Glomerular visceral epithelial cell (primary cell): ENCODE data around the gene TXNDC9.
"Not testable (repeated sequence)": the region's sequence is repeated elsewhere in the genome, so short reads cannot be mapped to it uniquely, and the experiment has no call there.

ENCODE experiments used
- DNase-seq: peaks from one replicate; pipeline ENCODE4 v3.0.0-alpha.2; 2016; ENCODE audit errors: extremely low spot score

TXNDC9 gene, protein sequence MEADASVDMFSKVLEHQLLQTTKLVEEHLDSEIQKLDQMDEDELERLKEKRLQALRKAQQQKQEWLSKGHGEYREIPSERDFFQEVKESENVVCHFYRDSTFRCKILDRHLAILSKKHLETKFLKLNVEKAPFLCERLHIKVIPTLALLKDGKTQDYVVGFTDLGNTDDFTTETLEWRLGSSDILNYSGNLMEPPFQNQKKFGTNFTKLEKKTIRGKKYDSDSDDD

DNA sequence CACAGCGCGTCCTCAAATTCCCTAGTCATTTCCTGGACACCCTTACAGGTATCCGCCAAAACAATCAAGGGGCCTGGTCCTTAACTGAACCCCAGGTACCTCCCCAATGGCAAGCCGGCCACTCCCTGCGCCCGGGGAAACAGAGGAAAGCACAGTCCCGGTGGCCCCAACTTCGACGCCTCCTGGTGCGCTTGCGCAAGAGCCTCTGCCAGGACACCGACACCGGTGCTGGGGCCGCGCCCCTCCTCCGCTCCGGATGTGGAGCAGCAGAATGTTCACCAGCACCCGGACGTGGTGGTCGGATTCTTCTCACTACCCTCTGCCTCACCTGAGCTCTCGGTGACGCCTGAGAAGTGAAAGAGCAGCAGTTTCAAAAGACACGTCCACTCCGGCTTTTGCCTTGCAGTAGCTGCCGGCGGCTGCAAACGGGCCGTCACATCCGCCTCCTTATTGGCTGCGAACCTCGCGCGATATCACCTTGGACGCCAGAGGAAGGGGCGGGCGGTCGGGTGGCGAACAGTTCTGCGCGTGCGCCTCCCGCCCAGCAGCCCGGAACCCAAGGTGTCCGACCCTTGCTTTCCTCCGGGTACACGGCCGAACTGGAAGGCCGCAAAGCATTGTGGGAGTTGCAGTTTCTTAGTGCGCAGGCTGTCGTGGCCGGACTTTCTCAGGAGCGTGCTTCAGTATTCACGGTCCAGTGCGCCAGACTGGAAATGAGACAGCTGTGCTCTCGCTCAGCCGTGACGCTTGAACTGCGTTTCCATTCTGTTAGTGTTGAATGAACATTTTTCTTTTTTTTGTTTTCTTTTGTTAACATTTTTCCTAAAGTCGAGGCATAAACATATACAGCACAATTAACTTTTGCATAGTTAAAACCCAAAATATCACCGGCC, at the start of gene TXNDC9:
Gene TXNDC9 (minus strand): TSS at position 423 of the 893 bp plus-strand sequence. CDS start 3,123 bp downstream, outside the sequence.
- peak; percentile 100 for DNase-seq

DNA sequence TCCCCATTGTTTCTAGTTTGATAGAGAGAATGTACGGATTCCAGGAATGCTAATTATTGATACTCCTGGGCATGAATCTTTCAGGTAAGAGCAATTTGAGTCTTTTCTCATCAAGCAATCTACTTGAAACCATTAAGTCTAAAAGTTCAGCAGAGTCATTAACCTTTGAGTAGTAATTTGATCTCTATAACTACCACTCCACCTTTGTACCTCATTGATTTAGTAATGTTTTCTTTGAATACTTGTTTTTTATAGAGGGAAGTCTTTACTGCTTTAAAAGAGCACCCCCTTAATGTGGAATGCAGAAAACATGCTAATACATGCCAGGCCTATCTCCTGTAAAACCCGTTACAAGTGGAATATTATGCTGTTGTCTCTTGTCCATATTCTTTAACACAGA, 46.0 kb upstream of the TXNDC9 start:
- DNase-seq, result no peak

DNA sequence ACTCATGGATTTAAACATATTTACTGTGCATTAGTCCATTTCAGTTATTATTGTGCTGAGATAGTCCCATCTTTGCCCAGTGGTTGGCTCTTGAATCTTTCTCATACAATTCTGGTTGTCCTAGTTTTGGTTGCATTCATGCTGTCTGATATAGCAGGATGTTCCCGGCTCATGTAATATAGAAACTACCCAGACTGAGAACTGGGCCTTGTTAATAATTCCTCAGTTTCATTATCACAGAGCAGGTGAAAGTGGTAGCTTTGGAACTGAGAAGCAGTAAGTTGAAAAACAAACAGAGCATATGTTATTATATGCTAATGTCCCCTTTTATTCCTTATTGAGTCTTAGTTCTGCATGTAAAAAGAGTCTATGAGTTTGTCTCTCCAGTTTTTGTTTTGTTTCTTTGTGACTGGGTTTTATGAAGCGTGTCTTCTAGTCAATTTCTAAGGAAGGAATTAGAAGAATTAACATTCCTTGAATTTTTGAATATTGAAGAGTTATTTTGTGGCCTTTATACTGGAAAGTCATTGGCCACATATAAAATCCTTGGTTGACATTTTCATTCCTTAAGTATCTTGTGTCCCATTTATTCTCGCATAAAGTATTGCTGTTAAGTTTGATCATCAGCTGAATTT, 44.4 kb upstream of the TXNDC9 start:
- no peak for DNase-seq

DNA sequence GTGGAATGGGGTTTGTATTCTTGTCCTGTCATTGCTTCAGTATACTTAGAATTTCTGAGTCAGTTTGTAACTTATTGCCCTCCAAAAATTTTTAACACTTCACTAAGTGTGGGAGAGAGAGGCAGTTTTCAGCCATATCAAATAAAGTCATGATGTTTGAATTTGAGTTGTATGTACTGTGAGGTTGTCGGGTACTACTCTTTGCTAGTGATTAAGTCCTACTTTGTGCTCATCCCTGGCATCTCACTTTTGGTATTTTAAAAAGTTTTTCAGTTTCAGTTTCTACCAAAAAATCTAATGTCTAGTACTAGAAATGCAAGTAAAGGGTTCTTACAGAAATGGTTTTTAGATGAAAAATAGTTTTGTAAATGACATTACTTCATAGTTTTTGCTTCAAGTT, 41.7 kb upstream of the TXNDC9 start:
- DNase-seq, result no peak

DNA sequence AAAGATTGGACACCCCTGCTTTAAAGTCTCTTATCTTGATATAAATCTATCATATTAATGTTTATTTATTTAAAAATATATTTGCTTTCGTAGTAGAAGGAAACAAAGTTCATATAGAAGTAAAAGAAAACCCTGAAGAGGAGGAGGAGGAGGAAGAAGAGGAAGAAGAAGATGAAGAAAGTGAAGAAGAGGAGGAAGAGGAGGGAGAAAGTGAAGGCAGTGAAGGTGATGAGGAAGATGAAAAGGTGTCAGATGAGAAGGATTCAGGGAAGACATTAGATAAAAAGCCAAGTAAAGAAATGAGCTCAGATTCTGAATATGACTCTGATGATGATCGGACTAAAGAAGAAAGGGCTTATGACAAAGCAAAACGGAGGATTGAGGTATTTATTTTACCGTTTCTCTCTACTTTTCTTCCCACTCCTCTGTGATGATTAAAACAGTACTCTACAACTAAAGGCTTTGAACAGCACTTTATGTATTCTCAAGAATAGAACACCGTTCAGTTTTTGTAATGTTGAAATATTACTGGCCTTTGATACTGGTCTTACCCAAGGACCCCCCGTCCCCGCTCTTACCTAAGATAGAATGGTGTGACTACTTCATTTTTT, 40.2 kb upstream of the TXNDC9 start:
- DNase-seq, result no peak

DNA sequence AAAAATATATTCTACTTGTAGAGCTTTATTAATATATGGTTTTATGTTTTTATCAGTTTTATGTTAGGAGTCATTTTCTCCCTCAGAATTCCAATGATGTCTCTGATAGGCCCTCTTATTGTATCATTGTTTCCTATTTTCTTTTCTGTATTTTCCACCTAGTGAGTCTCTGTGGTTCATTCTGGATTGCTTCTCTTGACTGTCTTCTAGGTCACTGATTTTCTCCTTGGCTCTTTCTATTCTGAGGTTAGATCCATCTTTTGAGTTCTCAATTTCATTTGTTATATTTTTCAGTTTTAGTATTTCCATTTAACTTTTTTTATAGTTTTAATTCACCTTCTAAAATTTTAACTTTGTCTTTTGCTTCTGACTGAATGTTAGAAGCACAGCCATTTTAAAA, 38.6 kb upstream of the TXNDC9 start:
- DNase-seq, result no peak

DNA sequence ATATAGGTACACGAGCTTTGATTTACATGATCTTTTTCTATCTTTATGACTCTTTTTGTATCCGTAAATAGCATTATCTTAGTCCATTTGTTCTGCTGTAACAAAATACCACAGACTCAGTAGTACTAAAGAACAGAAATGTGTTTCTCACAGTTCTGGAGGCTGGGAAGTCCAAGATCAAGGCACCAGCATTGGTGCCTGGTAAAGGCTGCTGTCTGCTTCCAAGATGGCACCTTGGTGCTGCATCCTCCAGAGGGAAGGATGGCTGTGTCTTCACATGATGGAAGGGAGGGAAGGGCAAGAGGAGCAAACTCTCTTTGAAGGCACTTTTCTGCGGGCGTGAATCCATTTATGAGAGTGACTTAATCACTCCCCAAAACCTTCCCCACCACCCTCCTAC, 37.0 kb upstream of the TXNDC9 start:
- no peak for DNase-seq

DNA sequence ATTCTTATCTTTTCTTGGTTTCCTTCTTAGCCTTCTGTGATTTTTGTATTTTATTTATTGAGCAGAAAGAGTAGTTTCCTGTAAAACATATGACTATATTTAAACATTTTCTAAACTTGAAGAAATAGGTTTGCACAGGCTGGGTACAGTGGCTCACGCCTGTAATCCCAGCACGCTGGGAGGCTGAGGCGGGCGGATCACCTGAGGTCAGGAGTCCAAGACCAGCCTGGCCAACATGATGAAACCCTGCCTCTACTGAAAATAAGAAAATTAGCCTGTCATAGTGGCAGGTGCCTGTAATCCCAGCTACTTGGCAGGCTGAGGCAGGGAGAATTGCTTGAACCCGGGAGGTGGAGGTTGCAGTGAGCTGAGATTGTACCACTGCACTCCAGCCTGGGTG, 32.7 kb upstream of the TXNDC9 start:
- not testable (repeated sequence) for DNase-seq

DNA sequence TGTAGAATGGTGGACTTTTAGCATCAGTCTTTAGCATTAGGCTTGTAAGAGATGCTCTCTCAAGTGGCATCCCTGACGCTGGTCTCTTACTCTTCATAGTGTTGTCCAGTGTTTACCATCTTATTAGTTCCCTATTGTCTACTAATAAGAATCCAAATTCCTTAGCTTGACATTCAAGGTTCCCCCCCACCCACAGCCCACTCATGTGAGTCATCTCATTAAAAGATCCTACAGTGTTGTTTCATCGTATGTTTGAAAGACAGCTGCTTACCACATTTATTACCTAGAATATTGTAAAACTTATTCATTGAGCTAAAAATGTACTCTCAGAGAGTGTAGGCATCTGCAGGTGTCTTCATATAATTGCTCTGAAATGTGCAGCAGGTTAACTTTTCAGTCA, 29.5 kb upstream of the TXNDC9 start:
- no peak for DNase-seq

DNA sequence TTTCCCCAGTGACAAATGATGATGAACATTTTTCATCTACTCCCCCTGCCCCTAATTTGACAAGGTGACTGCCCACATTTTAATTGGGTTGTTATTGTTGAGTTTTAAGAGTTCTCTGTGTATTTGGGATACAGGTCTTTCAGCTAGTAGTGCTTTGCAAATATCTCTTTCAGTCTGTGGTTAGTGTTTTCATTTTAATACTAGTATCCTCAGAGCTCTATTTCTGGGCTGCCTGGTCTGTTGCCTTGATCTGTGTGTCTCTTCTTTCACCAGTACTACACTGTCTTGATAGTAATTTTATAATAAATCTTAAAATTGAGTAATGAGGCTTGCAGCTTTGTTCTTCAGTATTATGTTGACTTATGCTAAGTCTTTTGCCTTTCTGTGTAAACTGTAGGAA, 20.7 kb upstream of the TXNDC9 start:
- DNase-seq, result no peak

DNA sequence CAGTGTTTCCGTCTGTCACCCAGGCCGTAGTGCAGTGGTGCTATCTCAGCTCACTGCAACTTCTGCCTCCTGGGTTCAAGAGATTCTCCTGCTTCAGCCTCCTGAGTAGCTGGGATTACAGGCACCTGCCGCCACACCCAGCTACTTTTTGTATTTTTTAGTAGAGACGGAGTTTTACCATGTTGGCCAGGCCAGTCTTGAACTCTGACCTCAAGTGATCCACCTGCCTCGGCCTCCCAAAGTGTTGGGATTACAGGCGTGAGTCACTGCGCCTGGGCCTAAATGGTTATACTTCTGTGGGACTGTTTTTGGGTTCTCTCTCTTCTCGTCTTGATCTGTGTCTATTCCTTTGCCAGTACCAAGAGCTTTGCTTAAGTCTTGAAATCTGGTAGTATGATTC, 18.7 kb upstream of the TXNDC9 start:
- DNase-seq, result not testable (repeated sequence)

DNA sequence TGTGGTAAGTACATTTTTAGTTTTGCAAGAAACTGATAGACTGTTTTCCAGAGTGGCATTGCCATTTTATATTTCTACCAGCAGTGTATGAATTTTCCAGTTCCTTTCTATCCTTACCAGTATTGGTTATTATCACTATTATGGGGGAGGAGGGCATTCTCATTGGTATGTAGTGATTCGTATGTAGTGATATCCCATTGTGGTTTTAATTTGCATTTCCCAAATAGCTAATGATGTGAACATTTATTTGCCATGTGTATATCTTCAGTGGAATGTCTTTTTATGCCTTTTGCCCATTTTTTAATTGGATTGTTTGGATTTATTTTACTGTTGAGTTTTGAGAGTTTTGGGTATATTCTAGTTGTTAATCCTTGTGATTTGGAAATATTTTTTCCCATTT, 17.9 kb upstream of the TXNDC9 start:
- no peak for DNase-seq

DNA sequence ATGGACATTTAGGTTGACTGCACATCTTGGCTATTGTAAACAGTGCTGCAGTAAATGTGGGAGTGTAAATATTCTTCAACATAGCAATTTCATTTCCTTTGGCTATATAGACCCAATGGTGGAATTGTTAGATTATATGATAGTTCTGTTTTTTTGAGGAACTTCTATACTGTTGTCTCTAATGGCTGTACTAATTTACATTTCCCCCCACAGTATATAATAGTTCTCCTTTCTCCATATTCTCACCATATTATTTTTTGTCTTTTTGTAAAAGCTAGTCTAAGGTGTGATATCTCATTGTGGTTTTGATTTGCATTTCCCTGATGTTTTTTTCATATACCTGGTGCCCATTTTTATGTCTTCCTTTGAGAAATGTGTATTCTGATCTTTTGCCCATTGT, 14.1 kb upstream of the TXNDC9 start:
- DNase-seq, result no peak

DNA sequence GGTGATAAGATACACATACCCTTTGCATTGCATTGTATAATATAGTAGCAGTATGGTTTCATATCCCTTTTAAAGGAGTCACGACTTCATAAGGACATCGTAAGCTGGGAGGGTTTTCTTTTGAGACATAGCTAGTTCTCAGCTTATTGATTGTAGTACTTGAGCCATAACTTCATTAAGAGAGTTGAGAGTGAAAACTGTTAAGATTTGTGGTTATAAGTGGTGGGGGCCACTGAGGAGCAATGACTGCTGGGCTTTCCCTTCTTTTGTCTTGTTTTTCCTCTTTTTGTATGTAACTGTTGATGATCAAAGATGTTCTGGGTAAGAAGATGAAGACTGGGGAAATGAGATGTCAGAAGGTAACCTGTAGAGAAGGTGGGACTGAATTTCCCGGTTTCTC, 12.0 kb upstream of the TXNDC9 start:
- DNase-seq, result no peak

DNA sequence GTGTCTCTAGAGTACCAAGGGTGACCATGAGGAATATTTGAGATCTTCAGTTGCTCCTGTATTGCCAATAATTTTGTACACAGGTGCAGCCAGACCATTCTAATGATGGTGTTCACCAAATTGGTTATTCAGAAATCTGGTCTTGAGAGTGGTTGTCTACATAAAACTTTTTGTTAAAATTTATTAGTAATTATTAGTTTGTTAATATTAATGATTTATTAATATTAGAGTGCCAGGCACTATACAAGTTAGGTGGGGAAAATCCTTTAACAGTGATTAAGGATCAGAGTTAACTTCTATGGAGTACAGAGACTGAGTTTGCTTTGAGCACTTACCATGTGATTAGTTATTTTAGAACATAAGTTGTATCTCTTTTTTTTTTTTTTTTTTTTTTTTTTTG, 10.1 kb upstream of the TXNDC9 start:
- no peak for DNase-seq

DNA sequence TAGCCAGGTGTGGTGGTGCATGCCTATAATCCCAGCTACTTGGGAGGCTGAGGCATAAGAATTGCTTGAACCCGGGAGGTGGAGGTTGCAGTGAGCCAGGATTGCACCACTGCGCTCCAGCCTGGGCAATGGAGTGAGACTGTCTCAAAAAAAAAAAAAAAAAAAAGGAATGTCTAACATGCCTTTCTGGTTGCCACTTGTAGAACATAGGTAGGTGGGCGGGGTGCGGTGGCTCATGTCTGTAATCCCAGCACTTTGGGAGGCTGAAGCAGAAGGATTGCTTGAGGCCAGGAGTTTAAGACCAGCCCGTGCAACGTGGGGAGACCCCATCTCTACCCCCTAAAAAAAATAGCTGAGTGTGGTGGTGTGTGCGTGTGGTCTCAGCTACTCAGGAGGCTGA, 9.3 kb upstream of the TXNDC9 start:
- not testable (repeated sequence) for DNase-seq

DNA sequence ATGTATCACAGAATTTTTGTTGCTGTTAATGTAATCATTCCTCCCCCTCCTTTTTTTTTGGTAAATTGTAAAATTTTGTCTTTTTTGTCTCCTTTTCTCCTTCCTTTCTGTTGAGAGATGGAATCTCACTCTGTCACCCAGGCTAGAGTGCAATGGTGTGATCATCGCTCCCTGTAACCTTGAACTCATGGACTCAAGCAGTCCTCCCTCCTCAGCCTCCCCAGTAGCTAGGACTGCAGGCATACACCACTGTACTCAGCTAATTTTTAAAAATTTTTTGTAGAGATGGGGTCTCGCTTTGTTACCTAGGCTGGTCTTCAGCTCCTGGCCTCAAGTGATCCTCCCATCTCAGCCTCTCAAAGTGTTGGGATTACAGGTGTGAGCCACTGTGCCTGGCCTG, 6.4 kb upstream of the TXNDC9 start:
- no peak for DNase-seq

DNA sequence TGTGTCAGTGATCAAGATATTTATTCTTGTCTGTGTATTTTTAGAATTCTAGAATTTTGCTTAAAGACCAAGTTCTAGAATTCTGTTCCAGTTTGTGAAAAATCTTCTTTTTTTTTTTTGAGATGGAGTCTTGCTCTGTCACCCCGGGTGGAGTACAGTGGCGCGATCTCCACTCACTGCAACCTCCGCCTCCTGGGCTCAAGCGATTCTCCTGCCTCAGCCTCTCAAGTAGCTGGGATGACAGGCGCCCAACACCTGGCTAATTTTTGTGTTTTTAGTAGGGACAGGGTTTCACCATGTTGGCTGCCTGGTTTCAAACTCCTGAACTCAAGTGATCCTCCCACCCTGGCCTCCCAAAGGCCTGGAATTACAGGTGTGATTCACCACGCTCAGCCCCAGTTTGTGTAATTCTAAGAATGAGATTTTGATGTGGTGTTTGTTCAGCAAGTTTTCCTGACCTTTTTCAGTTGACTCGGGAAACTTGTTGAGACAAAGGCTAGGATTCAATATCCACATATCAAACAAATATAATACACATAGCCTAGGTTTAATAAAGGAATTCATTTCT, 4.6 kb upstream of the TXNDC9 start:
- no peak for DNase-seq

DNA sequence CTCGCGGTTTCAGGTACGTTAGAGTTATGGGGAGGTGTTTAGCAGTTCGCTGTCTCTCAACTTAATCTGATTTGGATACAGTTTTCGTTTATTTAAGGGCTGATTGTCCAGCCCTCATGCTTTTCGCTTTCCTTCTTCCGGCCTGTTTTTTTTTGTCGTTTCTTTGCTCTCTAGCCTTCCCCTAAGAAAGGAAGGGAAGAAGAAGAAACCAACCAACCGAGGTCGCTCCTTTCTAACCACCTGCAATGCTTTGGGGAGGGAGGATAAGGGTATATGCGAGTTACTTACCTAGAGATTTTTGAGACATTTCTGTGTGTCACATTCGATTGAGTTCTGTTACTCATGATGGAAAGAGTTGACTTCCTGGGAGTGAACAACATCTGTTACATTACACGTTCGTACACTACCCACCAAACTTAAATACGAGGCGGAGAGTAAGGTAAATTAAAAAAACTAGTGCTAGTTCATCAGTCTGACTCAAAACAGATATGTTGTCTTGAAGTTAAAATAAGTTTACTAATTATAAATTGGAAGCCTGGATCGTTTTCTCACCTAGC, 2.0 kb upstream of the TXNDC9 start:
- DNase-seq, result peak; percentile 13

DNA sequence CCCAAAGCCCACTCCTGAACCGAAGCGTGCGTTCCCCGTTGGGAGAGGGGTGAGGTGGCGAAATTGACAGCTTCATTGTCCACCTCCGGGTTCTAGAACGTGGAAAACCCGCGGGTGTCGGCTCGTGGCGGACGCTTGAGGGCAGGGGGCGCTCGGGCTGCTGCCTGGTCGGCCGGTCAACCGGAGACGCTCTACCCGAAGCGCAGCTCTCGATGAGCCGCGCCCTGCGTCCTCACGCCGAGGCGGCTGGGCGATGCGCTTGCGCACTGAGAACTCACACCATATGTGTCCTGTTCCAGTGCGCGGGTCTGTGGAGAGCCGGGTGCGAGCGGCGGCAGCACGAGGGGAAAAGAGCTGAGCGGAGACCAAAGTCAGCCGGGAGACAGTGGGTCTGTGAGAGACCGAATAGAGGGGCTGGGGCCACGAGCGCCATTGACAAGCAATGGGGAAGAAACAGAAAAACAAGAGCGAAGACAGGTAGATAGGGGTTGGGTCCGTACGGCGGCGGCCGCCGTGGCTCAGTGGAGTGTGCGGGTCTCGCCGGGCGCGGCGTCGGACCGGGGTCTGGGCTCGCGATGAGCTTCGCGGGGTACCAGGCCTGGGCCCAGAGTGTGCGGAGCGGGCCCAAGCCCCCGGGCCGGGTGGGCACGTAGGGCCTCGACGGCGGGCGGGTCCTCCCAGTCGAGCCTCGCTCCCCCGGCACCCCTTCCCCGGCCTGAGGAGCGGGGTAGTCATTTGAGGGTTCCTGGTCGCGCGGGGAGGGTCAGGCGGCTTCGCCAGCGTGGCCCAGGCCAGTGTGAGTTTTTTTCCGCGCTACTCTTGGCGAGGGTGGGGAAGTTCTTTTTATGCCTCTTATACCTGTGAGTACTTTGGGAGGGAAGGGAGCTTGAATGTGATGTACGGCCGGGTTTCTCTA, 1.2 kb upstream of the TXNDC9 start, which contains the start of gene EIF5B:
Gene EIF5B (plus strand): TSS at position 277 of the 916 bp plus-strand sequence. CDS start 166 bp downstream, at position 443.
- peak; percentile 98 for DNase-seq

DNA sequence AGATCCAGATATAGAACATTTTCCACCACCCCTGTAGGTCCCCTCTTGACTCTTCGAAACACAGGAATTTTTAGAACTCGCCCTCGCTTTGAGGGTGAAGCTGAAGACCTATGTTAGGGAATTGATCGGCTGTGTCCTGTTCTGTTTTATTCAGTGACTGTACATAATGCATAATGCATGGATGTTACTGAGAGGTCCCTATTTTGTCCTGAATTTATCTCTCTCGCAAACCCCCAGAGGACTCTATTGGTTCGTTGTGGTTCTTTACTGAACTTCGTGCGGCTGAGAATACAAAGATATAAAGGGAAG, 625 bp upstream of the TXNDC9 start:
- no peak for DNase-seq
